Naive thymus-derived CD8-positive, alpha-beta T cell (primary cell): ENCODE results near the gene FOXL3. TPM values are rescaled to one million over a fixed set of nuclear protein-coding genes. Genes with fewer than 3 reads are reported as not detected.

Experiments used
- ATAC-seq, 2 donors: fragments of 150-1000 bp; cut with Tn5 transposase in 1 of 2; sonication (Bioruptor Pico), chemical (Tn5 transposase) in 1 of 2; 1 replicate in 1 of 2; 2 replicates in 1 of 2; pipeline ENCODE4 v1.10.0; 2021; ENCODE audit warnings: mild to moderate bottlenecking in 2 of 2, moderate library complexity in 2 of 2
- POLR2A ChIA-PET: fragments of 350-600 bp; sonication (Branson Sonifier 250); formaldehyde crosslinking; loops from one replicate; lab custom pipeline; 2021; ENCODE audit warnings: antibody characterized with exemption; lab: Charles Lee
- DNase-seq, 10 donors: peaks; one replicate each; pipeline versions ENCODE4 v3.0.0 to v3.0.0-alpha.2; 2020 to 2022
- H3K27ac Mint-ChIP-seq, 10 donors: one replicate each; pipeline ENCODE4 v1.8.0; 2020 to 2022; ENCODE audit warnings: mild to moderate bottlenecking in 10 of 10, mixed read lengths in 10 of 10, moderate library complexity in 4 of 10, inconsistent platforms in 1 of 10
- H3K27me3 Mint-ChIP-seq, 5 donors: one replicate each; pipeline ENCODE4 v1.8.0; 2021 to 2022; ENCODE audit warnings: mixed read lengths in 5 of 5
- H3K36me3 Mint-ChIP-seq, 3 donors: one replicate each; pipeline ENCODE4 v1.8.0; 2020 to 2022; ENCODE audit warnings: mixed read lengths in 3 of 3, mild to moderate bottlenecking in 2 of 3, inconsistent platforms in 1 of 3
- H3K4me1 Mint-ChIP-seq, 4 donors: one replicate each; pipeline ENCODE4 v1.8.0; 2021 to 2022; ENCODE audit warnings: mixed read lengths in 4 of 4
- H3K4me3 Mint-ChIP-seq, 10 donors: one replicate each; pipeline ENCODE4 v1.8.0; 2020 to 2022; ENCODE audit warnings: mild to moderate bottlenecking in 10 of 10, mixed read lengths in 10 of 10, moderate library complexity in 6 of 10, inconsistent platforms in 1 of 10
- H3K9me3 Mint-ChIP-seq, 9 donors: one replicate each; pipeline ENCODE4 v1.8.0; 2020 to 2022; ENCODE audit warnings: mixed read lengths in 9 of 9, mild to moderate bottlenecking in 3 of 9, inconsistent platforms in 1 of 9, moderate library complexity in 1 of 9
- polyA plus RNA-seq, 3 donors: library from polyadenylated mRNA; unstranded; fragments of 300-500 nt; fragmentation: Illumina TruSeq; gene quantifications; one replicate each; pipeline ENCODE4 v1.2.3, GENCODE V29; 2021
- total RNA-seq, 8 experiments: library from RNA in 2 of 8; stranded (reverse) in 2 of 8; gene quantifications; one replicate each; pipeline ENCODE4 v1.2.3 and lab custom pipeline; 2021 to 2026

FOXL3 gene
- total and polyA plus RNA-seq, 5 experiments from 2014 or later = not detected

DNA sequence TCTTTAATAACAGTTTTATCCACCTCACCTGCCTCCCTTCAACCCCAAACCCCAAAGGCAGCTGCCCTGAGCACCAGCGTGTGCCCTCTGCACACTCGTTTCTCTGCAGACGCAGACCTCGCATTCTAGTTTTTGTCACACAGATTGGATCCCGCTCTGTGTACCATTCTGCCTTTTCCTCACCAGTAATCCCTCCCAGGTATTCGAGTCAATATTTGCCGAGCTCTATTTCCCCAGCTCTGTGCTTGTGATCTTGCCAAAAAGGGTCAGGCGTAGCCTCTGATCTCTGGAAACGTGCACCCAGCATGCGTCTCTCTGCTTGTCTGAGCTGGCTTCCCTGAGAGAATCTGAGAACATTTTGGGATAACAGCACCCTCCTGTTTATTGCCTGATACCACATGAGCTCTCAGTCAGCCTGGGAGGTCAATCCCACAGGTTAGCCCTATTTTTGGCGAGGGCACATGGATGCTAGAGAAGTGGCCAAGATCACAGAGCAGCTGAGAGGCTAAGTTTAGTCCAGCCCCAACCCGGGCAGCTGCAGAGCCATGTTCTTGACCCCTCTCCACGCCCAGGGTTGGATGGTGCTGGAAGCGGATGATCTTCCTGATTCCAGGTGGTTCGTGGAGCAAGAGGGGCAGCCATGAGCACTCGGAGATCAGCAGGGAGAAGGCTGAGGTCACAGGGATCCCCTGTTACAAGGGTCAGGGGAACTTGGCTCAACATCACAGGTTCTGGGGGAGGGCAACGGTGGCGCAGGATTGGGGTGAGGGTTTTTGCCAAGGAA, 29.1 kb downstream of the FOXL3 start:
- peaks cover 0 to 3% (median 1%) of the 10 kb centered on the region in 4 donors for H3K4me1 Mint-ChIP-seq
- H3K9me3 Mint-ChIP-seq = peaks cover 0 to 6% (median 0%) of the 10 kb centered on the region in 9 donors
- ATAC-seq = no peak
- peaks cover 10 to 61% (median 35%) of the 10 kb centered on the region in 5 donors for H3K27me3 Mint-ChIP-seq
- peaks cover 0 to 10% (median 0%) of the 10 kb centered on the region in 3 donors for H3K36me3 Mint-ChIP-seq
- POLR2A ChIA-PET = no interaction called here
- H3K4me3 Mint-ChIP-seq = no peak overlapping the region
- peak overlapping the region in 3 of 10 donors; percentile 35 to 63 (median 50) for H3K27ac Mint-ChIP-seq
- no peak for DNase-seq

DNA sequence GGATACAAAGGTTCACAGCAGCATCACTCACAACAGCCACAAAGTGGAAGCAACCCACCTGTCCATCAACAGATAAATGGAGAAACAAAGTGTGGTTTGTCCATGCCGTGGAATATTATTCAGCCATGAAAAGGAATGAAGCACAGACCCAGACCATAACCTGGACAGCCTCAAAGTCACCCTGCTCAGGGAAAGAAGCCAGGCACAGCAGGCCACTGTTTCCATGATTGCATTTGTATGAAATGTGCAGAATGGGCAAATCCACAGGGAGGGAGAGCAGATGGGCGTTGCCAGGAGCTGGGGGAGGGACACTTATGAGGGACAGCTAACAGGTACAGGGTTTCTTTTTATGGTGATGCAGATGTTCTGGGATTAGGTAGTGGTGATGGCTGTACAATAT, 30.3 kb downstream of the FOXL3 start:
- no peak overlapping the region for H3K27ac Mint-ChIP-seq
- no peak for ATAC-seq
- H3K36me3 Mint-ChIP-seq = peaks cover 0 to 6% (median 0%) of the 10 kb centered on the region in 3 donors
- H3K4me1 Mint-ChIP-seq = peaks cover 0 to 3% (median 1%) of the 10 kb centered on the region in 4 donors
- POLR2A ChIA-PET = no interaction called here
- H3K4me3 Mint-ChIP-seq = no peak overlapping the region
- no peak for DNase-seq
- peaks cover 0 to 2% (median 0%) of the 10 kb centered on the region in 9 donors for H3K9me3 Mint-ChIP-seq
- H3K27me3 Mint-ChIP-seq = peaks cover 3 to 50% (median 30%) of the 10 kb centered on the region in 5 donors

DNA sequence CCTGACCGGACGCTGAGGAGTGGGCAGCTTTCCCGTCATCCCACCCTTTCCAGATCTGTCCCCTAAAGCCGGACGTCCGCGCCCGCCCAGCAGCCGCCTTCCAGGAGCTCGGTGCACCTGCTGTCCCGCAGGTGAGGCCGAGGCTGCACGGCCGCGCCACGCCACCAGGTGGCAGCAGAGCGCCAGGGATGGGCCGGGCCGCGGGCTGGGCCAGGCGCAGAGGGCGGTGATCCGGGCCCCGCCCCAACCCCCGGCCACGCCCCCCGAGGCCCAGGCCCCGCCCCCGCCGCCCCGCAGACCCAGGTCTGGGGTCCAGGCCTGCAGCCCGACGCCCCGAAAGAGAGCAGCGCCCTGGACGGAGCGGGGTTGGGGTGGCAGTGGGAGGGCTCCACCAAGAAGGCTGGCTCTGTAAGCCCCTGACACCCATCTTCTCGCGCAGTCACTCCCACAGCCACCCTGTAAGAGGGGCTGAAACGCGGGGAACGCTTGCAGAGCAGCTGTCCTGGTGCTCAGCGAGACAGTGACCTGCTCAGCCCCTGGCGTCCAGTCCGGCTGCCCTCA, 32.2 kb downstream of the FOXL3 start:
- Mint-ChIP-seq H3K4me1 (peaks cover 0 to 3% (median 2%) of the 10 kb centered on the region in 4 donors), H3K36me3 (no peaks in the 10 kb centered on the region), H3K27ac (peak overlapping the region in 2 of 10 donors; percentile 38 to 70), H3K9me3 (peaks cover 0 to 3% (median 0%) of the 10 kb centered on the region in 9 donors), H3K27me3 (peaks cover 3 to 34% (median 20%) of the 10 kb centered on the region in 5 donors), H3K4me3 (no peak overlapping the region)
- ATAC-seq (peak; percentile 99), DNase-seq (peak; percentile 77 to 95 (median 89))
- POLR2A ChIA-PET = no interaction called here

DNA sequence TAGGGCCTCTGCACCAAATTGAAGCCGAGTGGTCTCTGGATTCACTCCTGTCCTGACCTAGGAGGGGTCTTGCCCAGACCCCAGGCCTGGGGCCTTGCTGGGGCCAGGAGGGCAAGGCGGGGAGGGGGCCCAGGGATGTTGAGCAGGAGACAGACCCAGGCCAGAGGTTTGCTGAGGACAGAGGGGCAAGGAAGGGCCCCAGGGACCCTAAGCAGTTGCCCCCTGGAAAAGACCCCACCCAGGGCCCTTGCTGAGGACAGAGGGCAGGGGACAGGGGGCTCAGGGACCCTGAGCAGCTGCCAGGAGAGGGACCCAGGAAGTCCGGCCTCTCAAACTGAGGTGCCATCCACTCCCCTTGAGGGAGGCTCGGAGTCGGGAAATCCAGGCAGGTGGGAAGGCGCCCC, 32.7 kb downstream of the FOXL3 start:
- Mint-ChIP-seq H3K4me3 (no peak overlapping the region), H3K9me3 (peaks cover 0 to 3% (median 0%) of the 10 kb centered on the region in 9 donors), H3K27ac (peak overlapping the region in 1 of 10 donors; percentile 70), H3K4me1 (peaks cover 0 to 3% (median 2%) of the 10 kb centered on the region in 4 donors), H3K27me3 (peaks cover 3 to 30% (median 18%) of the 10 kb centered on the region in 5 donors), H3K36me3 (no peaks in the 10 kb centered on the region)
- ATAC-seq (no peak), DNase-seq (peak in 1 of 10 donors; percentile 53)
- POLR2A ChIA-PET = no interaction called here

DNA sequence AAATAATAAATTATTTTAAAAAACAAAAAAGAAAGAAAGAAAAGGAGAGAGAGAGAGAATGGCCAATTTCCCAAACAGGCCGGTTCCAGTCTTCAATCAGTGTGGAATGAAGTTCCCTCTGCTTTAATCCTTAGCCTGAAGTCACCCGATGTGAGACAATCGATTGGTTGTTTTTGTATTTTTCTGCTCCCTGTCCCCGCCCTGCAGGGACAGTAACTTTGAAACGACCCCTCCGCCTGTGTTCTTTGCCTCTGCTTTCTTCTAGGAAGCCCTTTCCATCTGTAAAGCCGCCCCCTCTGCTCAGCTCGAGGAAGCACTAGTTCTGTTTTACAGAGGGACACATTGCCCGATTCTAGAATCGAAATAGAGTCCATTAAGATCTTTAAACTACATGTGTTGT, 33.4 kb downstream of the FOXL3 start:
- POLR2A ChIA-PET = no interaction called here
- no peak overlapping the region for H3K4me3 Mint-ChIP-seq
- ATAC-seq = no peak
- peaks cover 0 to 3% (median 0%) of the 10 kb centered on the region in 9 donors for H3K9me3 Mint-ChIP-seq
- peaks cover 3 to 24% (median 14%) of the 10 kb centered on the region in 5 donors for H3K27me3 Mint-ChIP-seq
- peak overlapping the region in 1 of 10 donors; percentile 11 for H3K27ac Mint-ChIP-seq
- H3K36me3 Mint-ChIP-seq = no peaks in the 10 kb centered on the region
- no peak for DNase-seq
- peaks cover 0 to 3% (median 2%) of the 10 kb centered on the region in 4 donors for H3K4me1 Mint-ChIP-seq

DNA sequence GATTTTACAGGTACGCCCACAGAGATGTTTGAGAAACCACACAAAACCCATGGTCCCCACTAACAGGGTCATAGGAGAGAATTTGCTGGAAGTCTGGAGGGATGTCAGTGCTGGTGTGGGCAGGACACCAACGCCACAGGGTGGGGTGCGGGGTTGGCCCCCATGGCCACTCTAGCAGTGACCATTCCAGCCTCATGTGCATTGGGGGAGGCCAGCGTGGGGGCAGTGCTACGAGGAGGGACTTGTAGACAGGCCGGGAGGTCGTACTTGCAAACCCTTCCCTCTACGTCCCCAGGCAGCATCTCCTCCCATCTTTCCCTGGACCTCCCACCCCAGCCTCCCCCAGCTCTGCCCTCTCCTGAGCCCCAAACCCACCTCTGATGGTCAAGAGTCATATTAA, 34.0 kb downstream of the FOXL3 start:
- Mint-ChIP-seq H3K27me3 (peaks cover 3 to 18% (median 10%) of the 10 kb centered on the region in 5 donors), H3K9me3 (peaks cover 0 to 3% (median 0%) of the 10 kb centered on the region in 9 donors), H3K4me1 (peaks cover 0 to 3% (median 2%) of the 10 kb centered on the region in 4 donors), H3K36me3 (no peaks in the 10 kb centered on the region), H3K27ac (no peak overlapping the region), H3K4me3 (no peak overlapping the region)
- no peak for DNase-seq
- no peak for ATAC-seq
- POLR2A ChIA-PET = interaction anchor here (0.7 kb wide), 1 partner anchor 311 kb away, joined by 5 read pairs; no protein-coding TSS in a partner anchor

DNA sequence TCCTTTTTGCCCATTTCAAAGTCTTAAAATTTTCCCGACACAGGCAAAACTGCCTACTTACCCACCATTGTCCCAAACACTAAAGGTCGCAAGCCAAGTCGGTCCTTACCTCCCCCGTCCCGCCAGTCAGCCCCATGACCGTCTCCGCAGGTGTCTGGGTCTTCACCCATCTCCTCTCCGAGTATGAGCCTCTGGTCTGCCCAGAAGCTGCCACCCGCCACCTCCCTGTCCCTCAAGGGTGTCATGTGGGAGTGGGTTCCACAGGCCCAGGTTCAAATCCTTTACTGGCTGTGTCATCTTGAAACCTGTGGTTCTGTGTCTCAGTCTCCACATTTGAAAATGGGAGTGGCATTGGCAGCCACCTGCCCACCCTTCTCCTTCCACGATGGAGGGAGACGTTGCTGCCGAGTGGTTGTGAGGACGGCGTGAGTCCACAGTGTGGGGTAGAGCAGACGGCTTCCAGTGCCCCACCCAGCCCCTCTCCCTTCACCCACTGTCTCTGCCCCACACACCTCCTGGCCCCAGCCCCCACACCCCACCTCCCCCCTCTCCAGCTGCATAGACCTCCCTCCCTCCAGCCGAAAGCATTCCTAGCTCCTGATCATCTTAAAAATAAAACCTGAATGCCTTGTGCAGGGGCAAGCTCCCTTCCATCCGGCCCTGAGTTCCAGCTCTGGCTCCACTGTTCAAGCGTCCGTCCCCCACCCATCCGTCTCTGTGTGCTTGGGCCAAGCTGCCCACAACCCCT, 35.3 kb downstream of the FOXL3 start:
- Mint-ChIP-seq H3K27ac (no peak overlapping the region), H3K4me3 (peak overlapping the region in 1 of 10 donors; percentile 47), H3K9me3 (peaks cover 0 to 3% (median 0%) of the 10 kb centered on the region in 9 donors), H3K27me3 (peaks cover 0 to 7% (median under 1%) of the 10 kb centered on the region in 5 donors), H3K4me1 (peaks cover 0 to 3% (median 2%) of the 10 kb centered on the region in 4 donors), H3K36me3 (no peaks in the 10 kb centered on the region)
- no peak for ATAC-seq
- POLR2A ChIA-PET = no interaction called here
- DNase-seq = peak in 1 of 10 donors; percentile 60

DNA sequence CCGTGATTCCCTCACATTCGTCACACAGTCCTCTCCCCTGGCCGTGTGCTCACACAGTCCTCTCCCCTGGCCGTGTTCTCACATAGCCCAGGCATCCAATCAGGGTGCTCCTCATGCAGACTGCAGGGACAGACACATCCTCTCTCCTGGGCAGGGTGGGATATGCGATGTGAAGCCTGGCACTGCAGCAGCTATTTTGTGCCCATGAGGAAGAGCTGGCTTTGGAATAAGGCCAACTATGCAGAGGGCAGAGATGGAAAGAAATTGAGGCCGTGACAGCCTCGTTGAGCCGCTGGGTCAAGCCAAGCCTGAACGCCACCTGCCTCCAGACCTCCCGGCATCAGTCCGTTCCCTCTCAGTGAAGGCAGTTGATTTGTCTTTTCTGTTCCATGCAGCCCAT, 35.8 kb downstream of the FOXL3 start:
- H3K27ac Mint-ChIP-seq = no peak overlapping the region
- H3K36me3 Mint-ChIP-seq = no peaks in the 10 kb centered on the region
- no peak overlapping the region for H3K4me3 Mint-ChIP-seq
- POLR2A ChIA-PET = no interaction called here
- no peak for ATAC-seq
- peaks cover 0 to 3% (median 0%) of the 10 kb centered on the region in 9 donors for H3K9me3 Mint-ChIP-seq
- peak in 1 of 10 donors; percentile 62 for DNase-seq
- peaks cover 0 to 3% (median 2%) of the 10 kb centered on the region in 4 donors for H3K4me1 Mint-ChIP-seq
- peaks cover 0 to 2% (median 0%) of the 10 kb centered on the region in 5 donors for H3K27me3 Mint-ChIP-seq

DNA sequence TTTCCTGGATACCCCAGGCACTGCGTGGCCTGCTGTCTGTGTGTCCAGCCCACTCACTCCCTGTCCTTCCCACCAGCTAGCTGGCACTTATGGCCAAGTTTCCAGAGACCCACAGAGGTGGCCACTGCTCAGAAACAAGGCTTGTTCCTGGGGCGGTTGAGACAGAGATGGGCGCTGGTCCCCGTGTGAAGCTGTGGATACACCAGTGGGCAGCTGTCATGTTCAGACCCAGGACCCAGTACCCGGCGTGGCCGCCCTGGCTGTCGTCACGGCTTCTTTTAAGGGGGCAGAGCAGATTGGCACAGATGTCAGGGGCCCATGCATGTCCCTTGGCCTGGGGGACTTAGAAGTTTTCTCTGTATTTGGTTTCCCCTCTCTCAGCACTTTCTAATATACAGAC, 36.3 kb downstream of the FOXL3 start:
- Mint-ChIP-seq H3K4me3 (no peak overlapping the region), H3K36me3 (no peaks in the 10 kb centered on the region), H3K4me1 (peaks cover 0 to 3% (median 2%) of the 10 kb centered on the region in 4 donors), H3K27ac (no peak overlapping the region), H3K27me3 (peaks cover 0 to 3% (median 0%) of the 10 kb centered on the region in 5 donors), H3K9me3 (peaks cover 0 to 3% (median 0%) of the 10 kb centered on the region in 9 donors)
- POLR2A ChIA-PET = no interaction called here
- DNase-seq = no peak
- ATAC-seq = no peak

DNA sequence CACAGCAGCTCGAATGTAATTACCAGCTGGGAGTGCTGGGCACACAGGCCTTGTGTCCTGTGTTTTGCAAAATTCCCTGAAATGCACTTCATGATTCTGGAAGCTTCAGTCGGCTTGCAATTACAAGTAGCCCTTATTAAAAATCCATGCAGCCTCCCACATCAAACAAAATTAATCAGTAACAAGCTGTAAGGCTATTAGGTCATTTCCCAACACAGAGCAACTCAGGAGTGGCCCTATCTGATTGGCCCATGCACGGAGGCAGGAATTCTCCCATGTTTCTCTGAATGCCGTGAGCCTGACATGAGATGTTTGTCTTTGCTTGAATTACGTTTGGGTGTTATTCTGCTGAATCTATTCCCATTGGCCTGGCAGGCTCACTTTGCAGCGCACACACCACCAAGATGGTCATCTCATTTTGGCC, 36.9 kb downstream of the FOXL3 start:
- H3K4me1 Mint-ChIP-seq = peaks cover 0 to 3% (median 2%) of the 10 kb centered on the region in 4 donors
- H3K27me3 Mint-ChIP-seq = peaks cover 0 to 3% (median 0%) of the 10 kb centered on the region in 5 donors
- DNase-seq (no peak), ATAC-seq (no peak)
- POLR2A ChIA-PET = no interaction called here
- no peaks in the 10 kb centered on the region for H3K36me3 Mint-ChIP-seq
- no peak overlapping the region for H3K27ac Mint-ChIP-seq
- peaks cover 0 to 3% (median 0%) of the 10 kb centered on the region in 9 donors for H3K9me3 Mint-ChIP-seq
- no peak overlapping the region for H3K4me3 Mint-ChIP-seq

DNA sequence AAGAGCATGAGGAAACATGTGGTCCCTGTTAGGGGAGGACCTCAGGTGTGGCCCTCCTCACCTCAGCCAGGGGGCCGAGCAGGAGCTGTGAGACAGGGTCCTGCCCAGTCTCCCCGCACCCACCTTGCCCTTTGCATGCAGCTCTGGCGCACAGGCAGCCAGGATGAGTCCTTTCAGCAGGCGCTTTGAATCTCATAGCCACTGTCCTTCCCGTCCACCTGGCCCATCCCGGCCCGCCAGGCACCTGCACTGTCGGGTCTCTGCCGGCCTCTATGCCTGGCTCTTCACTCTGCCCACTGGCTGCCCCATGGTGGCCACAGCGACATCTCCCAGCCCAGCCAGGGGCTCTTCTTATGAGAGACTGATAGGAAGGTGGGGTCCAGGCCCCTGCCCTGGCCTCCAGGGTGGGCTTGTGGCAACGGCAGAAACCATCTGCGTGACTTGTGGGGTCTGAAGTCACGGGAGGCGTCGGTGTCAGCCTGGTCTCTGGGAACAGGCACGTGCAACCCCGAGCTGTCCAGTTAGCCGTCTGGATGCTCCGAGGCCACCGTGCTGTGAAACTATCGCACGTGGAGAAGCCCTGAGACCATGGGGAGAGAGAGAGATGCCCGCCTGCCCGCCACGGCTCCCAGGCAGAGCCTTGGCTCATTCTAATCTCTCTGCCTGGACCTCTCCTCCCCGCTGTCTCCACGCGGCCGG, 37.4 kb downstream of the FOXL3 start:
- H3K27ac Mint-ChIP-seq = peak overlapping the region in 1 of 10 donors; percentile 66

More for the DNA sequence above, 37.4 kb downstream of the FOXL3 start:
- POLR2A ChIA-PET = no interaction called here
- DNase-seq (no peak), ATAC-seq (no peak)
- H3K4me1 Mint-ChIP-seq = peaks cover 0 to 3% (median 2%) of the 10 kb centered on the region in 4 donors
- H3K9me3 Mint-ChIP-seq = peaks cover 0 to 3% (median 0%) of the 10 kb centered on the region in 9 donors
- H3K36me3 Mint-ChIP-seq = no peaks in the 10 kb centered on the region
- no peak overlapping the region for H3K4me3 Mint-ChIP-seq
- peaks cover 0 to 3% (median 0%) of the 10 kb centered on the region in 5 donors for H3K27me3 Mint-ChIP-seq
